ENCODE measurements around the gene LRRN3. TPM values are rescaled to one million over a fixed set of nuclear protein-coding genes. Genes with fewer than 3 reads are reported as not detected.
"Not testable (repeated sequence)": the region's sequence is repeated elsewhere in the genome, so short reads cannot be mapped to it uniquely, and the experiment has no call there.

The LRRN3 gene
- total and polyA plus RNA-seq, 2 of the 8 experiments (the other 6 are each of a cell fraction or from before 2014, with no cell fraction given) = 0.20 to 0.32 TPM

DNA sequence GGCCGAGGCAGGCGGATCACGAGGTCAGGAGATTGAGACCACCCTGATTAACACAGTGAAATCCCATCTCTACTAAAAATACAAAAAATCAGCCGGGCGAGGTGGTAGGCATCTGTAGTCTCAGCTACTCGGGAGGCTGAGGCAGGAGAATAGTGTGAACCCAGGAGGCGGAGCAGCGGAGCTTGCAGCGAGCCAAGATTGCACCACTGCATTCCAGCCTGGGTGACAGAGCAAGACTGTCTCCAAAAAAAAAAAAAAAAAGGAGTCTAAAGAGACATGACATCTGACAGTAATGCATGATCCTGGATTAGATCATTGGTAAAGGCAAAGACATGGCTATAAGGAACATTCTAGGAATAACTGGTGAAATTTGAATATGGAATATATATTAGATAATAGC is 18.3 kb upstream of the LRRN3 start:
- H3K56ac ChIP-seq (replicated peaks; ENCODE audit: insufficient read length, low read depth, low read length); H2AFZ ChIP-seq (ENCODE audit: low read length); H2BK120ac ChIP-seq (replicated peaks; ENCODE audit: low read depth, low read length); H3K27ac ChIP-seq (ENCODE audit: low read depth, low read length); H4K8ac ChIP-seq (ENCODE audit: extremely low read depth, insufficient read depth, low read length); H4K91ac ChIP-seq (replicated peaks; ENCODE audit: insufficient read length, low read length); H3K36me3 ChIP-seq (ENCODE audit: control insufficient read depth in 2 of 4, insufficient read depth in 4 of 4, low read length in 3 of 4); H3K4me1 ChIP-seq (replicated peaks in 1 of 4; ENCODE audit: control insufficient read depth in 3 of 4, insufficient read depth in 4 of 4, low read length in 3 of 4); H2AK5ac ChIP-seq (ENCODE audit: low read depth, low read length); H4K5ac ChIP-seq (ENCODE audit: insufficient read length, low read depth, low read length); FAIRE-seq; H4K20me1 ChIP-seq (replicated peaks in 1 of 2; ENCODE audit: control insufficient read depth in 1 of 2, insufficient read depth in 2 of 2, low read length in 2 of 2); H2BK15ac ChIP-seq (ENCODE audit: low read length); H3K18ac ChIP-seq (ENCODE audit: extremely low read depth, low read length); H3K4me2 ChIP-seq (ENCODE audit: insufficient read depth in 1 of 2, low read depth in 2 of 2, low read length in 2 of 2); H2BK12ac ChIP-seq (ENCODE audit: low read depth, low read length); H3K79me1 ChIP-seq (ENCODE audit: low read depth, low read length); H3K4me3 ChIP-seq (ENCODE audit: extremely low read depth in 1 of 4, insufficient read depth in 2 of 4, low read depth in 3 of 4, low read length in 4 of 4); H2BK5ac ChIP-seq (ENCODE audit: low read depth, low read length); H3K9ac ChIP-seq (replicated peaks in 1 of 4; ENCODE audit: extremely low read depth in 1 of 4, low read depth in 3 of 4, low read length in 3 of 4); H3K27me3 ChIP-seq (replicated peaks in 1 of 4; ENCODE audit: control insufficient read depth in 3 of 4, extremely low read depth in 1 of 4, insufficient read depth in 3 of 4, low read length in 3 of 4); H2BK20ac ChIP-seq (ENCODE audit: low read length); POLR2A ChIA-PET (ENCODE audit: partially characterized antibody); H3K9me3 ChIP-seq (ENCODE audit: insufficient read depth in 2 of 2, low read depth in 1 of 2, low read length in 1 of 2); DNase-seq (ENCODE audit: low read depth in 1 of 2, low spot score in 2 of 2); H3K4ac ChIP-seq (replicated peaks; ENCODE audit: insufficient read length, low read depth, low read length); H3K23ac ChIP-seq (ENCODE audit: insufficient read length); H3K14ac ChIP-seq (ENCODE audit: insufficient read length); H3K23me2 ChIP-seq (ENCODE audit: low read depth, low read length); H3K79me2 ChIP-seq (ENCODE audit: control insufficient read depth in 1 of 2, insufficient read depth in 2 of 2, low read length in 2 of 2): not testable (repeated sequence)
- CTCF ChIA-PET (ENCODE audit: partially characterized antibody) = interaction anchor here (0.6 to 0.7 kb wide), 2 partner anchors 11 to 915 kb away, joined by 3 read pairs; no protein-coding TSS in a partner anchor
- WGBS, 2 experiments (ENCODE audit: extremely low coverage in 1 of 2, insufficient coverage in 1 of 2, insufficient read length in 1 of 2, insufficient replicate concordance in 2 of 2, low coverage in 1 of 2, low lambda C conversion rate in 2 of 2, missing lambda C conversion rate in 1 of 2) = 94% methylated on average over 9 of the region's 9 CpGs; no CpG with 5 or more reads in 1 of the 2 experiments

Measured in H1 (cell line).